IMR-90 (cell line): ENCODE results near the gene TMUB1. TPM values are rescaled to one million over a fixed set of nuclear protein-coding genes. Genes with fewer than 3 reads are reported as not detected.

Experiments
- ATAC-seq: fragments of 200-7000 bp; cut with Tn5 transposase; 2 replicates; pipeline ENCODE4 v1.9.1; 2020; ENCODE audit warnings: low read depth, mild to moderate bottlenecking, moderate library complexity
- BruUV-seq: library from RNA; stranded (reverse); fragments of 400-500 nt; replicated peaks from 2 replicates; lab custom pipeline; 2021; lab: Mats Ljungman, UMichigan
- CTCF ChIA-PET: fragments of 300-600 bp; formaldehyde crosslinking; extraction: SDS; loops from one replicate; lab custom pipeline; 2021; ENCODE audit warnings: antibody characterized with exemption; lab: Yijun Ruan, JAX
- POLR2A ChIA-PET: fragments of 300-600 bp; sonication (Branson Sonifier 250); formaldehyde crosslinking; loops from one replicate; lab custom pipeline; 2022; ENCODE audit warnings: antibody characterized with exemption; ENCODE audit not compliant: unreplicated experiment; lab: Charles Lee
- DNase-seq: peaks from one replicate; pipeline ENCODE4 v3.0.0; 2013
- H2AFZ ChIP-seq: replicated peaks from 2 replicates; pipeline ENCODE3; 2013; ENCODE audit warnings: low read length, mild to moderate bottlenecking; ENCODE audit not compliant: poor library complexity
- H2AK5ac ChIP-seq: 2 replicates; pipeline ENCODE4 v1.6.1; 2013; ENCODE audit warnings: low read depth, low read length, inconsistent platforms
- H2AK9ac ChIP-seq: replicated peaks from 2 replicates; pipeline ENCODE3; 2013; ENCODE audit warnings: mild to moderate bottlenecking, low read depth, low read length, moderate library complexity; ENCODE audit not compliant: poor library complexity
- H2BK120ac ChIP-seq: 2 replicates; pipeline ENCODE4 v1.6.1; 2013; ENCODE audit warnings: low read depth, low read length, inconsistent platforms
- H2BK15ac ChIP-seq: 3 replicates; pipeline ENCODE4 v1.6.1; 2013; ENCODE audit warnings: low read depth, low read length, inconsistent platforms
- H2BK20ac ChIP-seq: 2 replicates; pipeline ENCODE4 v1.6.1; 2013; ENCODE audit warnings: low read depth, mild to moderate bottlenecking, inconsistent platforms, low read length, moderate library complexity
- H2BK5ac ChIP-seq: 2 replicates; pipeline ENCODE4 v1.6.1; 2013; ENCODE audit warnings: mild to moderate bottlenecking, low read depth, low read length, inconsistent platforms; ENCODE audit not compliant: poor library complexity, severe bottlenecking
- H3K14ac ChIP-seq: replicated peaks from 2 replicates; pipeline ENCODE4 v1.6.1; 2013; ENCODE audit warnings: low read depth, low read length, inconsistent platforms
- H3K18ac ChIP-seq: 2 replicates; pipeline ENCODE4 v1.6.1; 2013; ENCODE audit warnings: low read depth, low read length, control low read depth
- H3K23ac ChIP-seq: 2 replicates; pipeline ENCODE4 v1.6.1; 2013; ENCODE audit warnings: low read depth, low read length, inconsistent platforms
- H3K27ac ChIP-seq: 2 replicates; pipeline ENCODE4 v1.5.1; 2013; ENCODE audit warnings: mild to moderate bottlenecking, control low read depth, low read length; ENCODE audit not compliant: insufficient read depth
- H3K27me3 ChIP-seq: 2 replicates; pipeline ENCODE4 v1.6.1; 2013; ENCODE audit warnings: low read length; ENCODE audit not compliant: control insufficient read depth, insufficient read depth
- H3K36me3 ChIP-seq: 2 replicates; pipeline ENCODE4 v1.6.1; 2013; ENCODE audit warnings: low read length, mixed read lengths; ENCODE audit not compliant: control insufficient read depth, insufficient read depth
- H3K4ac ChIP-seq: 2 replicates; pipeline ENCODE4 v1.6.1; 2013; ENCODE audit warnings: low read depth, low read length, inconsistent platforms
- H3K4me1 ChIP-seq: 2 replicates; pipeline ENCODE4 v1.6.1; 2013; ENCODE audit warnings: low read length, mixed read lengths; ENCODE audit not compliant: control insufficient read depth, insufficient read depth
- H3K4me2 ChIP-seq: 2 replicates; pipeline ENCODE4 v1.6.1; 2013; ENCODE audit warnings: low read depth, mild to moderate bottlenecking, control low read depth, low read length, moderate library complexity
- H3K4me3 ChIP-seq: 2 replicates; pipeline ENCODE4 v1.5.1; 2013; ENCODE audit warnings: low read depth, mild to moderate bottlenecking, control low read depth, low read length, moderate library complexity; ENCODE audit not compliant: insufficient read depth
- H3K56ac ChIP-seq: 2 replicates; pipeline ENCODE4 v1.6.1; 2013; ENCODE audit warnings: low read length, inconsistent platforms; ENCODE audit not compliant: insufficient read depth; ENCODE audit errors: extremely low read depth
- H3K79me1 ChIP-seq, 2 experiments: 2 replicates each; pipeline ENCODE4 v1.6.1; 2013; ENCODE audit warnings: low read length in 2 of 2, inconsistent platforms in 1 of 2, low read depth in 1 of 2
- H3K9ac ChIP-seq: 2 replicates; pipeline ENCODE4 v1.6.1; 2013; ENCODE audit warnings: low read depth, low read length, control low read depth
- H3K9me1 ChIP-seq: 2 replicates; pipeline ENCODE4 v1.6.1; 2013; ENCODE audit warnings: low read length, inconsistent platforms; ENCODE audit not compliant: insufficient read depth
- H3K9me3 ChIP-seq: 2 replicates; pipeline ENCODE4 v1.6.1; 2013; ENCODE audit warnings: low read length; ENCODE audit not compliant: control insufficient read depth, insufficient read depth
- H4K20me1 ChIP-seq: 2 replicates; pipeline ENCODE4 v1.6.1; 2013; ENCODE audit warnings: low read length, inconsistent platforms; ENCODE audit not compliant: insufficient read depth
- H4K5ac ChIP-seq: 2 replicates; pipeline ENCODE4 v1.6.1; 2013; ENCODE audit warnings: mild to moderate bottlenecking, low read depth, low read length, control low read depth
- H4K8ac ChIP-seq, 2 experiments: 2 replicates each; pipeline ENCODE4 v1.6.1; 2013; ENCODE audit warnings: low read depth in 2 of 2, low read length in 2 of 2, control low read depth in 1 of 2, inconsistent platforms in 1 of 2
- H4K91ac ChIP-seq: 2 replicates; pipeline ENCODE4 v1.6.1; 2013; ENCODE audit warnings: low read depth, low read length, inconsistent platforms; ENCODE audit not compliant: insufficient read depth
- BHLHE40 ChIP-seq: fragments of 150-350 bp; IDR thresholded peaks from 2 replicates; pipeline ENCODE4 v1.6.1; 2016; ENCODE audit warnings: mild to moderate bottlenecking, low read depth, low read length
- CEBPB ChIP-seq: IDR thresholded peaks from 2 replicates; pipeline ENCODE4 v1.6.1; 2012; ENCODE audit warnings: low read depth, low read length, improper control_type of control experiment
- CHD1 ChIP-seq: IDR thresholded peaks from 2 replicates; pipeline ENCODE4 v1.6.1; 2012; ENCODE audit warnings: low read depth, low read length, improper control_type of control experiment
- FOS ChIP-seq: fragments of 150-350 bp; IDR thresholded peaks from 2 replicates; pipeline ENCODE4 v1.6.1; 2016; ENCODE audit warnings: low read depth, low read length
- MAFK ChIP-seq: IDR thresholded peaks from 2 replicates; pipeline ENCODE4 v1.6.1; 2012; ENCODE audit warnings: low read depth, low read length, improper control_type of control experiment
- MAZ ChIP-seq: IDR thresholded peaks from 2 replicates; pipeline ENCODE4 v1.6.1; 2012; ENCODE audit warnings: low read depth, mild to moderate bottlenecking, low read length, improper control_type of control experiment, moderate library complexity, borderline replicate concordance
- MXI1 ChIP-seq: IDR thresholded peaks from 2 replicates; pipeline ENCODE4 v1.6.1; 2012; ENCODE audit warnings: low read depth, mild to moderate bottlenecking, low read length, moderate library complexity, borderline replicate concordance
- NFE2L2 ChIP-seq: fragments of 150-350 bp; IDR thresholded peaks from 2 replicates; pipeline ENCODE4 v1.6.1; 2016; ENCODE audit warnings: low read depth, mild to moderate bottlenecking, low read length
- POLR2A ChIP-seq: IDR thresholded peaks from 2 replicates; pipeline ENCODE4 v1.6.1; 2012; ENCODE audit warnings: mild to moderate bottlenecking, low read depth, low read length
- RCOR1 ChIP-seq: IDR thresholded peaks from 2 replicates; pipeline ENCODE4 v1.6.1; 2012; ENCODE audit warnings: mild to moderate bottlenecking, low read length, improper control_type of control experiment; ENCODE audit not compliant: insufficient replicate concordance
- RFX5 ChIP-seq: IDR thresholded peaks from 2 replicates; pipeline ENCODE4 v1.8.0; 2012; ENCODE audit warnings: low read depth, mild to moderate bottlenecking, low read length, moderate library complexity
- SMC3 ChIP-seq: fragments of 150-350 bp; IDR thresholded peaks from 2 replicates; pipeline ENCODE4 v1.6.1; 2016; ENCODE audit warnings: low read depth, mild to moderate bottlenecking, antibody characterized with exemption, low read length, moderate library complexity
- WGBS, 2 experiments: methylation state at CpG; one replicate each; pipeline versions ENCODE4 v1.1.5 to v1.1.7; 2013; ENCODE audit warnings: missing lambda C conversion rate in 2 of 2; ENCODE audit not compliant: insufficient read length in 1 of 2; ENCODE audit errors: extremely low coverage in 2 of 2; 5-methylcytosine and 5-hydroxymethylcytosine counted together
- dilution Hi-C: fragments of 300-500 bp; cut with HindIII; formaldehyde crosslinking; loops from one replicate; pipeline ENCODE4 v1.14.3; 2018; ENCODE audit warnings: low sequenced_read_pairs; ENCODE audit not compliant: unreplicated experiment
- in situ Hi-C: fragments of 300-500 bp; cut with MboI; formaldehyde crosslinking; loops from 3 replicates; pipeline ENCODE4 v1.14.3; 2019; ENCODE audit warnings: low sequenced_read_pairs, inconsistent platforms, mixed read lengths
- intact Hi-C: fragments of 100-400 bp; cut with micrococcal nuclease; formaldehyde crosslinking; loops from 2 replicates; pipeline ENCODE4 v1.10.0; 2022
- polyA plus RNA-seq, 3 experiments: library from polyadenylated mRNA; depleted of rRNA; stranded (reverse); fragments of >200 nt; gene quantifications; 2 replicates each; pipeline ENCODE4 v1.2.3, GENCODE V29; 2012; ENCODE audit warnings: low replicate concordance in 1 of 3
- total RNA-seq: library from RNA; depleted of rRNA; stranded (reverse); fragments of >200 nt; gene quantifications from 2 replicates; pipeline ENCODE4 v1.2.3, GENCODE V29; 2012
- TF ChIP-seq, protein P1 (sequence below): fragments of 150-350 bp; IDR thresholded peaks from 2 replicates; pipeline ENCODE4 v1.6.1; 2017; ENCODE audit warnings: mild to moderate bottlenecking, antibody characterized with exemption, low read length, low read depth
- TF ChIP-seq, protein P2 (sequence below): conservative IDR thresholded peaks from 2 replicates; pipeline ENCODE4 v1.5.1; 2012; ENCODE audit warnings: mild to moderate bottlenecking, low read depth, low read length, improper control_type of control experiment
- TF ChIP-seq, protein P3 (sequence below): fragments of 150-350 bp; IDR thresholded peaks from 2 replicates; pipeline ENCODE4 v1.6.1; 2016; ENCODE audit warnings: low read depth, mild to moderate bottlenecking, low read length, moderate library complexity, borderline replicate concordance

Gene TMUB1
- total and polyA plus RNA-seq, 2 of the 4 experiments (the other 2 are of a cell fraction) = 6.8 to 29.8 TPM

DNA sequence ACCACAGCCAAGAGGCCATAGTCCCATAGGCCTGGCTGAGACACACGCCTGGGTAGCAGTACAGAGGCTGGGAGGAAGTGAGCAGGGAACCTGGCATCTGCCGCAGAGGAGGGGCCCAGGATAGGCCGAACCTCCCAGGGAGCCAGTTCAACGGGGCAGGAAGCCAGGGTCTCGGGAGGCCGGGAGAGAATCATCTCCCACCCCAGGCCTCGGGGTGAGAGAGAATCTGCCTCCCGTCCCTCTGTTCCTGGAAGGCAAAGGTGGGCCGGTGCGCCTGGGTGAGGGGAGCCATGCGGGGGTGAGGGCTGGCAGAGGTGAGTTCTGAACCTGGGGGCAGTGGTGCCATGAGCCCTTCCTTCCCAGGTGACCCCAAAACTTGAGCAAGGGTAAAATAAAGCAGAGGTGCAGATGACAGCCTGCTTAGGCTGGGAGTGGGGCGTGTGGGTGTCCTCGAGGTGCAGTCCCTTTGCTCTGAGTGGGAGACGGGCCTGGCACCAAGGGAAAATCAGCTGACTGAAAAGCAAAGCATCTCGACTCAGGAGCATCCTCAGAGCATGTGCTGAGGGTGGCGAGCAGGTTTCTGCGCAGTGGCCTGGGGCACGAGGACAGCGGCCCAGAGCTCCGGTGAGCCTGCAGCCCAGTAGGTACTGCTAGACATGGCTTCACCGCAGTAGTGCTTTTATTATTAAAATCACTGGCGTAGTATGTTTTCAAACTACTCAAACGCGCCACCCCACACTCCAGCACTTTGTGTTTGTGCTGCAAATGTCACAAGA, 18.5 kb upstream of the TMUB1 start:
- peaks cover 6% of the 10 kb centered on the region for H3K36me3 ChIP-seq
- no peak overlapping the region for H2BK20ac ChIP-seq
- H3K4me1 ChIP-seq = peaks cover 8% of the 10 kb centered on the region
- H3K27ac ChIP-seq = no peak overlapping the region
- DNase-seq (no peak), ATAC-seq (no peak)
- H4K91ac ChIP-seq = no peak overlapping the region
- no peak overlapping the region for H4K5ac ChIP-seq
- no peak overlapping the region for H3K18ac ChIP-seq
- no peak overlapping the region for H3K9ac ChIP-seq
- H2BK15ac ChIP-seq = no peak overlapping the region
- H3K4me3 ChIP-seq = no peak overlapping the region
- no peak overlapping the region for H2AK9ac ChIP-seq
- no peak overlapping the region for H2BK5ac ChIP-seq
- in situ Hi-C loops (loop anchor here (10.0 to 25.0 kb wide), 2 partner anchors 197 to 315 kb away; no protein-coding TSS in a partner anchor), intact Hi-C loops (no loop called here), dilution Hi-C loops (no loop called here)
- no peak overlapping the region for H3K4me2 ChIP-seq
- H3K27me3 ChIP-seq = no peaks in the 10 kb centered on the region
- 97% methylated on average over 5 of the region's 24 CpGs; no CpG with 5 or more reads in 1 of the 2 experiments for WGBS, 2 experiments
- H3K9me1 ChIP-seq = peaks cover 4% of the 10 kb centered on the region; the same call in 1 of the 2 replicates
- peaks cover 20 to 91% of the 10 kb centered on the region in 2 experiments for H3K79me1 ChIP-seq
- POLR2A ChIA-PET = no interaction called here
- no peaks in the 10 kb centered on the region for H3K9me3 ChIP-seq
- no peak overlapping the region for H2BK120ac ChIP-seq
- CTCF ChIA-PET = no interaction called here
- no peak overlapping the region for H3K4ac ChIP-seq
- no peak overlapping the region for H4K8ac ChIP-seq
- H2AK5ac ChIP-seq = no peak overlapping the region
- no peak overlapping the region for H3K14ac ChIP-seq
- no peak overlapping the region for H2AFZ ChIP-seq
- no TSS peak for BruUV-seq
- no peak overlapping the region for H3K23ac ChIP-seq
- no peak overlapping the region for H3K56ac ChIP-seq
- H4K20me1 ChIP-seq = peaks cover 85% of the 10 kb centered on the region
- TF ChIP-seq MXI1 = no peak
- TF ChIP-seq, protein P1, sequence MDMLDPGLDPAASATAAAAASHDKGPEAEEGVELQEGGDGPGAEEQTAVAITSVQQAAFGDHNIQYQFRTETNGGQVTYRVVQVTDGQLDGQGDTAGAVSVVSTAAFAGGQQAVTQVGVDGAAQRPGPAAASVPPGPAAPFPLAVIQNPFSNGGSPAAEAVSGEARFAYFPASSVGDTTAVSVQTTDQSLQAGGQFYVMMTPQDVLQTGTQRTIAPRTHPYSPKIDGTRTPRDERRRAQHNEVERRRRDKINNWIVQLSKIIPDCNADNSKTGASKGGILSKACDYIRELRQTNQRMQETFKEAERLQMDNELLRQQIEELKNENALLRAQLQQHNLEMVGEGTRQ = no peak
- TF ChIP-seq FOS = no peak
- no peak for TF ChIP-seq CHD1
- TF ChIP-seq BHLHE40 = no peak
- no peak for TF ChIP-seq MAZ
- no peak for TF ChIP-seq POLR2A
- TF ChIP-seq NFE2L2 = no peak
- TF ChIP-seq, protein P2, sequence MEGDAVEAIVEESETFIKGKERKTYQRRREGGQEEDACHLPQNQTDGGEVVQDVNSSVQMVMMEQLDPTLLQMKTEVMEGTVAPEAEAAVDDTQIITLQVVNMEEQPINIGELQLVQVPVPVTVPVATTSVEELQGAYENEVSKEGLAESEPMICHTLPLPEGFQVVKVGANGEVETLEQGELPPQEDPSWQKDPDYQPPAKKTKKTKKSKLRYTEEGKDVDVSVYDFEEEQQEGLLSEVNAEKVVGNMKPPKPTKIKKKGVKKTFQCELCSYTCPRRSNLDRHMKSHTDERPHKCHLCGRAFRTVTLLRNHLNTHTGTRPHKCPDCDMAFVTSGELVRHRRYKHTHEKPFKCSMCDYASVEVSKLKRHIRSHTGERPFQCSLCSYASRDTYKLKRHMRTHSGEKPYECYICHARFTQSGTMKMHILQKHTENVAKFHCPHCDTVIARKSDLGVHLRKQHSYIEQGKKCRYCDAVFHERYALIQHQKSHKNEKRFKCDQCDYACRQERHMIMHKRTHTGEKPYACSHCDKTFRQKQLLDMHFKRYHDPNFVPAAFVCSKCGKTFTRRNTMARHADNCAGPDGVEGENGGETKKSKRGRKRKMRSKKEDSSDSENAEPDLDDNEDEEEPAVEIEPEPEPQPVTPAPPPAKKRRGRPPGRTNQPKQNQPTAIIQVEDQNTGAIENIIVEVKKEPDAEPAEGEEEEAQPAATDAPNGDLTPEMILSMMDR = no peak
- no peak for TF ChIP-seq CEBPB
- TF ChIP-seq RFX5 = no peak
- no peak for TF ChIP-seq MAFK
- TF ChIP-seq, protein P3, sequence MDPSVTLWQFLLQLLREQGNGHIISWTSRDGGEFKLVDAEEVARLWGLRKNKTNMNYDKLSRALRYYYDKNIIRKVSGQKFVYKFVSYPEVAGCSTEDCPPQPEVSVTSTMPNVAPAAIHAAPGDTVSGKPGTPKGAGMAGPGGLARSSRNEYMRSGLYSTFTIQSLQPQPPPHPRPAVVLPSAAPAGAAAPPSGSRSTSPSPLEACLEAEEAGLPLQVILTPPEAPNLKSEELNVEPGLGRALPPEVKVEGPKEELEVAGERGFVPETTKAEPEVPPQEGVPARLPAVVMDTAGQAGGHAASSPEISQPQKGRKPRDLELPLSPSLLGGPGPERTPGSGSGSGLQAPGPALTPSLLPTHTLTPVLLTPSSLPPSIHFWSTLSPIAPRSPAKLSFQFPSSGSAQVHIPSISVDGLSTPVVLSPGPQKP = no peak
- TF ChIP-seq SMC3 = no peak
- no peak for TF ChIP-seq RCOR1
